Stimulated activated CD8-positive, alpha-beta memory T cell treated with anti-CD3 and anti-CD28 coated beads, Interleukin-4, amount 100 ng/mL, for 4 hours (primary cell): ENCODE results near the gene MAGEE2.
"Not testable (repeated sequence)": the region's sequence is repeated elsewhere in the genome, so short reads cannot be mapped to it uniquely, and the experiment has no call there.

Experiments
- DNase-seq, 2 donors: peaks; one replicate each; pipeline ENCODE4 v3.0.0-alpha.2; 2020; ENCODE audit warnings: low read depth in 2 of 2, low spot score in 1 of 2

MAGEE2 gene, protein sequence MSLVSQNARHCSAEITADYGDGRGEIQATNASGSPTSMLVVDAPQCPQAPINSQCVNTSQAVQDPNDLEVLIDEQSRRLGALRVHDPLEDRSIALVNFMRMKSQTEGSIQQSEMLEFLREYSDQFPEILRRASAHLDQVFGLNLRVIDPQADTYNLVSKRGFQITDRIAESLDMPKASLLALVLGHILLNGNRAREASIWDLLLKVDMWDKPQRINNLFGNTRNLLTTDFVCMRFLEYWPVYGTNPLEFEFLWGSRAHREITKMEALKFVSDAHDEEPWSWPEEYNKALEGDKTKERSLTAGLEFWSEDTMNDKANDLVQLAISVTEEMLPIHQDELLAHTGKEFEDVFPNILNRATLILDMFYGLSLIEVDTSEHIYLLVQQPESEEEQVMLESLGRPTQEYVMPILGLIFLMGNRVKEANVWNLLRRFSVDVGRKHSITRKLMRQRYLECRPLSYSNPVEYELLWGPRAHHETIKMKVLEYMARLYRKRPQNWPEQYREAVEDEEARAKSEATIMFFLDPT

DNA sequence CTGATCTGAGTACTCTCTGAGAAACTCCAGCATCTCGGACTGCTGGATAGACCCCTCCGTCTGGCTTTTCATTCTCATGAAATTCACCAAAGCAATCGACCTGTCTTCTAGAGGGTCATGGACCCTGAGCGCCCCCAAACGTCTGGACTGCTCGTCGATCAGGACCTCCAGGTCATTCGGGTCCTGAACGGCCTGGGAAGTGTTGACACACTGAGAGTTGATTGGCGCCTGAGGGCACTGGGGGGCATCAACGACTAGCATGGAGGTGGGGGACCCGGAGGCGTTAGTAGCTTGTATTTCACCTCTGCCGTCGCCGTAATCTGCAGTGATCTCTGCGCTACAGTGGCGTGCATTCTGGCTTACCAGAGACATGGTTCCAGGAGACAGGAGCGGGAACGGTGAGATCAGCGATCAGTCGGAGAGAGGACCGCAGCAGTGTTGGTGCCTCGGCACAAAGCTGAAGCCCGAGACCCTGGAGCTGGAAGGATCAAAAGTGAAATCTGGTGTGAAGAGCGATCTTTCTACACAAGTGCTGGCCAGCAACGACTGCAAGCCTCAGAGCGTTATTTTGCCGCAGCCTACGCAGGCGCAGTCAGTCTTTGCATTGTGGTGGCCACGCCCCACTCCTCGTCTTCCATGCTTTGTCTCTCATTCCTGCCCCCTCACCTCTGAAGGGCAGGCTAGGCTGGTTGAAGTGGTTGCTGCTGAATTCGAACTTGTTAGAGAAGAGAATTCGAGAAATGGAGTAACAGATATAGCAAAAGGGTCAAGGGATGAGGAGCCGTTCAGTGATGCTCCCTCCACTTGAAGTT is at the start of gene MAGEE2:
Gene MAGEE2 (minus strand): TSS at position 575 of the 812 bp plus-strand sequence. CDS start 203 bp downstream, at position 372.
- no peak for DNase-seq

DNA sequence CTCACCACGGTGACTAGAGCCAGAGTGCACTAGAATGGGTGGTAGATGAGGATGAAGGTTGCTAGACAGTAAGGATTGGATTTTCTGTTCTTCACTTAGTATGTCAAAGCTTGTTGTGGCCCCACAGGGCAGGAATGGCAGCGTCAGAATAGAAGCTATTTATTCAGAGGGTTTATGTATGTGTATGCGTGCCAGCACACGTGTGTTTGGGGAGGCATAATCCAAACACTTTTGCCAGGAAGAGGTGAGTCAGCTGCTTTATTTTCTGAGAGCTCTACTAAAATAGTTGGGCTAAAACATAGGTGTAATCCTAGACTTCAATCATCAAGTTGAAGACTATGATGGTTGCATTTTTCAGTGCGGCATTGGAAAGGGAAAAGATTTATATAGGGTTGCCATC is 1.2 kb upstream of the MAGEE2 start:
- DNase-seq: no peak

DNA sequence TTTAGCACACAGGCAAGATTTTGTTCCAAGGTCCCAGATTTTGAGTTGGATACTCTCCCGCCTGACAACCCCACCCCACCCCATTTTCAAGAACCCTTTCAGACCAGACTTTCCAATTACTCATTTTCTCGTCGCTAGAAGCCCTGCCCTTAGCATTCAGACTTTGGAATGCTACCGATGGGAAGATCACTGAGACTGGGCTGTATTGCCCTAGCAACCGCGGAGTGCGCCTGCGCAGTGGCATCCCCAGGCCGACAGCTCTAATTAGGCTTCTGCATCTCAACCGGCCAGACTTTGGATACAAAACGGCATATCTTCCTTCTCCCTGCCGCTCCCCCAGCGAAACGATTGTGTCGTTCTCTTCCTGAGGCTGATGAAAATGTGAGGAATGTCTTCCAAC is 3.4 kb downstream of the MAGEE2 start:
- no peak for DNase-seq

DNA sequence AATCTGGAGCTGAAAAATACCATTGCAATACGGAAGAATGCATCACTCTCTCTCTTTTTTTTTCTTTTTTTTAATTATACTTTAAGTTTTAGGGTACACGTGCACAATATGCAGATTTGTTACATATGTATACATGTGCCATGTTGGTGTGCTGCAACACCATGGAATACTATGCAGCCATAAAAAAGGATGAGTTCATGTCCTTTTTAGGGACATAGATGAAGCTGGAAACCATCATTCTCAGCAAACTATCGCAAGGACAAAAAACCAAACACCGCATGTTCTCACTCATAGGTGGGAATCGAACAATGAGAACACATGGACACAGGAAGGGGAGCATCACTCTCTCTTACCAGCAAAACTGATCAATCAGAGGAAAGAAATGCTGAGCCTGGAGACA is 17.0 kb downstream of the MAGEE2 start:
- DNase-seq: not testable (repeated sequence)

DNA sequence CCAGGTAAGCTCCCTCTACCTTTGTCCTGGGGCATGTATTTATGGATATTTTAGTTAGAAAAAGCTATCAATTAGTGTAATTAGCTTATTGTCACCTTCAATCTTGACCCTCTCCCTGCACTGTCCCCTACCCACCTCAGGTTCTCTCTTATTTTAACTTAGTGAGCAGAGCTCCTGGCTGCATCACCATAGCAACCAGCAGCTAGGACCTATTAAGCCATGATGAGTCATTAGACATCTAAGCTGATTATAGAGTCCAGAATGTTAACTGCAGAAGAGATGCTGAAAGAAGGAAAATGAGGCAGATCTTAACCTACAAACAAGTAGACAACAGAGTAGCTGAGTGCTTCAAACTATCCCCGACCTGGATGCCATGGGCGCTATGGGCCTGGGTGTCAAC is 36.6 kb downstream of the MAGEE2 start:
- no peak for DNase-seq

DNA sequence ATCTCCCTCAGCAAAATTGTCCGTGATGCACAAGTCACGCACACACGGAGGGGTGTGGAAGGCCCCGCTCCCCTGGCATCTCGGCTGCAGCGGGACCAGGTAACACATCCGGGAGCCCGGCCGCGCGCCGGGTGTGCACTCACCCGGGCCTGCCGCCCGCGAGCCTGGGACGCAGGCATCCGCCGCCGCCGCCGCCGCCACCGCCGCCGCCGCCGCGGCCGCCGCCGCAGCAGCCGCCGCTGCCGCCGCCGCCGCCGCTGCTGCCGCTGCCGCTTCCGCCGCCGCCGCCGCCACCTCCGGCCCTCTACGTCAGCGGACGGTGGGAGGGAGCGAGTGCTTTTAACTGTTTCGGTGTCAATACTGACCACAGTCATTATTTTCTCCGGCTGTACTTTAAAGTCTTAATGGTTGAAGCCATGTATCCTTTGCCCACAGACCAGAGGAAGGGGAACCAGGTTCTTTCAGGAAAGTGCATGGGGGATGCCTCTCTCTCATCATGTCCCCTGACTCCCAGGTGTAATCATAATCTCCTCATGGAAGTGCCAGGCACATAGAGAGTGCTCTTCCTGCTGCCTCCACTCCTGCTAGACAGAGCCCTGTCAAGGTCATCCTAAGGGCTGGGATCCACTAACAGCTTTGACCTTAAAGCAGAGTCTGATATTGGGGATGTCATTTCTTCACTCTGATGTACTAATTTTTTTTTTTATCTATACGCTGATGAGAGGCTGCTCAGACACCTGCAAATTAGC is 38.0 kb downstream of the MAGEE2 start:
- no peak for DNase-seq
